Measurements from ENCODE around the gene ANTXR2. TPM values are rescaled to one million over a fixed set of nuclear protein-coding genes. Genes with fewer than 3 reads are reported as not detected.

The ANTXR2 gene
- total RNA-seq, 6 experiments from 2014 or later: 24.5 to 86.0 (median 33.7) TPM

- intact Hi-C loops (cut with DNase I): no loop called here
- Histone ChIP-seq H3K9me3 (no peaks in the 10 kb centered on the region), H3K36me3 (no peaks in the 10 kb centered on the region), H3K27ac (no peak overlapping the region), H3K4me3 (no peak overlapping the region), H3K4me1 (peaks cover 0 to 13% (median 0%) of the 10 kb centered on the region in 4 donors), H3K27me3 (no peaks in the 10 kb centered on the region)
- TF ChIP-seq POLR2A (IDR thresholded peaks at IDR 0.05) (no peak), CTCF (IDR thresholded peaks at IDR 0.05) (no peak)
- ATAC-seq: no peak
- 70% methylated on average over 3 of the region's 3 CpGs for WGBS (ENCODE audit: insufficient coverage, low coverage, low lambda C conversion rate, missing lambda C conversion rate)
- no peak for DNase-seq
Measured at GRCh38 chr4:80078346-80079092, 5.5 kb upstream of the ANTXR2 start.

- WGBS (ENCODE audit: insufficient coverage, low coverage, low lambda C conversion rate, missing lambda C conversion rate): 60% methylated on average over 5 of the region's 5 CpGs
- Histone ChIP-seq H3K27ac (no peak overlapping the region), H3K9me3 (no peaks in the 10 kb centered on the region), H3K36me3 (no peaks in the 10 kb centered on the region), H3K27me3 (no peaks in the 10 kb centered on the region), H3K4me1 (peaks cover 0 to 18% (median 0%) of the 10 kb centered on the region in 4 donors), H3K4me3 (no peak overlapping the region)
- DNase-seq (no peak), ATAC-seq (no peak)
- TF ChIP-seq POLR2A (IDR thresholded peaks at IDR 0.05): no peak
- TF ChIP-seq CTCF (IDR thresholded peaks at IDR 0.05): no peak
- intact Hi-C loops (cut with DNase I): no loop called here
Measured at GRCh38 chr4:80077639-80078038, 4.6 kb upstream of the ANTXR2 start.

- intact Hi-C loops (cut with DNase I): no loop called here
- Histone ChIP-seq H3K36me3 (no peaks in the 10 kb centered on the region), H3K9me3 (no peaks in the 10 kb centered on the region), H3K4me1 (peaks cover 0 to 18% (median 0%) of the 10 kb centered on the region in 4 donors), H3K27ac (no peak overlapping the region), H3K27me3 (no peaks in the 10 kb centered on the region), H3K4me3 (no peak overlapping the region)
- TF ChIP-seq POLR2A (IDR thresholded peaks at IDR 0.05): no peak
- no peak for TF ChIP-seq CTCF (IDR thresholded peaks at IDR 0.05)
- DNase-seq (no peak), ATAC-seq (no peak)
Measured at GRCh38 chr4:80076681-80077080, 3.7 kb upstream of the ANTXR2 start.

- Histone ChIP-seq H3K36me3 (no peaks in the 10 kb centered on the region), H3K27ac (no peak overlapping the region), H3K4me1 (peaks cover 0 to 18% (median 0%) of the 10 kb centered on the region in 4 donors), H3K9me3 (no peaks in the 10 kb centered on the region), H3K27me3 (no peaks in the 10 kb centered on the region), H3K4me3 (no peak overlapping the region)
- intact Hi-C loops (cut with DNase I): no loop called here
- DNase-seq (no peak), ATAC-seq (no peak)
- TF ChIP-seq CTCF (IDR thresholded peaks at IDR 0.05): no peak
- TF ChIP-seq POLR2A (IDR thresholded peaks at IDR 0.05): no peak
Measured at GRCh38 chr4:80075995-80076675, 3.1 kb upstream of the ANTXR2 start.

All from right lobe of liver (tissue), 6 donors.